Stimulated activated CD4-positive, alpha-beta T cell treated with anti-CD3 and anti-CD28 coated beads, Interleukin-15, amount 100 ng/mL, for 1 hour (primary cell): ENCODE data around the gene SPANXB1.
"Not testable (repeated sequence)": the region's sequence is repeated elsewhere in the genome, so short reads cannot be mapped to it uniquely, and the experiment has no call there.

Source experiments
- DNase-seq, 2 donors: peaks; one replicate each; pipeline ENCODE4 v3.0.0-alpha.2; 2020; ENCODE audit warnings: low read depth in 1 of 2, low spot score in 1 of 2

SPANXB1 gene, protein sequence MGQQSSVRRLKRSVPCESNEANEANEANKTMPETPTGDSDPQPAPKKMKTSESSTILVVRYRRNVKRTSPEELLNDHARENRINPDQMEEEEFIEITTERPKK

DNA sequence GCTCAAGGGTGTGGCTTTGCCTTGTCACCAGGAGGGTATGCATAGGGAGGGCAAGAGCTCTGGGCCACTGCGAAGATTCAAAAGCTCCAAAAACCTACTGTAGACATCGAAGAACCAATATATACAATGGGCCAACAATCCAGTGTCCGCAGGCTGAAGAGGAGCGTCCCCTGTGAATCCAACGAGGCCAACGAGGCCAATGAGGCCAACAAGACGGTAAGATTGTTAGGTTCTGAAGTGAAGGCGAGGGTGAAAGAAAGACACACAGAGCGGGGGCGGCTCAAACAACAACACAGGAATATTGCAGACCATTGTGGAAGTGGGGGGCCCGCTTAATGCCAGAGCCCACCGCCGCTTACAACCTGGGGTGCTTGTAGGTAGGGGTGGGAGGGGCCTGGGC is at the start of gene SPANXB1:
Gene SPANXB1, plus strand, starts transcription at position 27 of the 400 bp plus-strand sequence. Its CDS starts 100 bp downstream, at position 127.
- DNase-seq: not testable (repeated sequence)

DNA sequence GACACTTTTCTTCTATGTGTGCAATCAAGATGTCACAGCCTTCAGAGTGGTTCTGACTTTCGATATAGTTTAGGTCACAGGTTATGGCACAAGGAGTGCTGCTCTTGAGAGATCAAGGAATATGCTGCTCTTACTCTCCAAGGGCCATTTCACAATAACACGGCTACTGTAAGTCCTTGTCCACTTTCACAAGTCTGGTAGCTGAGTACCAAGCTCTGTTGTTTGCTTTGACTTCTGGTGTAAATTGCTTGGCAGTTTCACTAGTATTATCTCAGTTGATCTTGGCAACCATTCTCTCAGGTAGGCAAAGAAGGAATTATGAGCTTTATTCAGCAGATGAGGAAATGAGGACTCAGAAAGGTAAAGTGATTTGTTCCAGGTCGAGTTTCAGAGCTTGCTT is 35.4 kb upstream of the SPANXB1 start:
- no peak for DNase-seq

DNA sequence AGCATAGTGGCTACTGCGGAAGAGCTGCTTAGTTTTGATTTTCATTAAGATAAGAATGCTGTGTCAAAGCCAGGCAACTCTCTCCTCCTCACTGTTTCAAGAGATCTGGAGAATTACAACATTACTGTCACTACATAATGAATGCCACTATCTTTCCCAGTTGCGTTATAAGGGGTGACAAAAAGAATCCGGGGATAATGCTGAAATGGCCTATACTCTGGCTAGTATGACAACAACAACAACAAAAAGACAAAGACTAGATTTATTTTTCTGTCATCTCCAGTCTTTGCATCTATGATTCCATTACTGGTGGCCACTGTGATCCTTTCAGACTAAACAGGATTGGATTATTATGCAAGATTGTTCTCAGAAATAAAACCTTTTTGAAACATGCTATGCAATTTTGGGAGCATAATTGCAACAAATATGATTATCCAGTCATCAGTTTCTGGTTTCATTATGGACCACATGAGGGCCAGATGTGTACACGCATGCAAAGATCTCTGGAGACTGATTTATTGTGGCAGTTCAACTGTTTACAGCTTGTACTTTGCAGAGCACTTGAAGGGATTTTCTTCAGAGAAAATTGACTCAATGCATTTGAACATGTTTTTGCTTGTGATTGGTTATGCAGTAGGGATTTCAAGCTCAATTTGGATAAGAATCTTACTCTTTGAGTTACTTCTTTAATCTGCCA is 31.1 kb upstream of the SPANXB1 start:
- DNase-seq: no peak

DNA sequence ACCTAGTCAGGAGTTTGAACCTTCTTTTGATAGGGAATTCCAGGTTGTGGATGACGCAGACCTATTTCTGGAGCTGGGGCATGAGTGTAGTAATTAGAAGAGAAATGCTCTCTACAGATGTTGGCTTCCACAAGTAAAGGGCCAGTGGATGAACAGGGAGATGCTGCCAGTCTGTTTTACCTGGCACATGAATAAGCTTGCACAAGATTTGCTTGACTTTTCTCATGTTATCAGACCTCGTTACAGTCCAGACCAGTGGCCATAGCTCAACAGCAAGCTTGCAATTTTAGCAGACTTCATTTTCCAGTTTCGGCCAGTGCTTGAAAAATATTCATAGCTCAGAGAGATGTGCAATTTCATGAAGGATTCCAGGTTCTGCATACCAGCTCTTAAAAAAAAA is 26.9 kb upstream of the SPANXB1 start:
- DNase-seq: no peak

DNA sequence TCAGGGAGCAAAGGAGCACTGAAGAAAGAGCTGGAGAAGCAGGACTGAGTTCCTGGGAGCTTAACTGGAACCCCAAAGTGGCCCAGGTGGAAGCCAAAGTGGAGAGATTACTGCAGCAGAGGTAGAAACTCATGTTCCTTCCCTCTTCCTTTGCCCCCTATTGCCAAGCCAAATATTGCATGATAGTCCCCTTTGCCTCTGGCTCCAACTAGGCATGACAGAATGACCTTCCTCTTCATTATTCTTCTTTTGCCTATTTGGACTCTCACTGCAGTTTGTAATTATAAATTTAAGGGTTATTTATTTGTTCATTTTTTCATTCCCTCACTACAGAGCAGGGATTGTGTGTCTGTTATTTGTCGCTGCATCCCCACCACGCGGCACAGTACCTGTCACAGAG is 22.1 kb upstream of the SPANXB1 start:
- no peak for DNase-seq

GRCh38 chrX:140983730-140984129 is 18.7 kb upstream of the SPANXB1 start:
- no peak for DNase-seq

DNA sequence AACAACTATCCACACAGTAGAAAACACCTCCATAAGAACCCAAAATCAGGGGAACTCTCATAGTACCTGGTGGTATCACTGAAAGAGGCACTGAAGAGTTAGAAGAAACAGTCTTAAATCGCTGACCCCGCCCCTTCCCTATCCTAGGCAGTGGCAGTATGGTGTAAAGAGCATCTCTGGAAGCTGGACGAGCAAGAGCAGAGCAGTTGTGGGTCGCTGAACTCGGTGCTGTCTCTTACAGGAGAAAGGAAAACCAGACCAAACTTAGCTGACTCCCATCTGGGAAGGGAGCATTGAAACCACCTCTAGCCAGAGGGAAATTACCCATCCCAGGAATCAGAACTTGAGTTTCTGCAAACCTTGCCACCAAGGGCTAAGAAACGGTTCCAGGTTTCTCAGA is 2.8 kb downstream of the SPANXB1 start:
- DNase-seq: not testable (repeated sequence)

GRCh38 chrX:141044246-141044645 is 41.9 kb downstream of the SPANXB1 start:
- DNase-seq: not testable (repeated sequence)

GRCh38 chrX:141049878-141050277 is 47.5 kb downstream of the SPANXB1 start:
- not testable (repeated sequence) for DNase-seq

GRCh38 chrX:141052098-141052497 is 49.7 kb downstream of the SPANXB1 start:
- not testable (repeated sequence) for DNase-seq
